ENCODE measurements around the gene MAD2L1. TPM values are rescaled to one million over a fixed set of nuclear protein-coding genes. Genes with fewer than 3 reads are reported as not detected.

Gene MAD2L1
- total and polyA plus RNA-seq, 2 experiments from 2014 or later, result 80.2 to 139 TPM

DNA sequence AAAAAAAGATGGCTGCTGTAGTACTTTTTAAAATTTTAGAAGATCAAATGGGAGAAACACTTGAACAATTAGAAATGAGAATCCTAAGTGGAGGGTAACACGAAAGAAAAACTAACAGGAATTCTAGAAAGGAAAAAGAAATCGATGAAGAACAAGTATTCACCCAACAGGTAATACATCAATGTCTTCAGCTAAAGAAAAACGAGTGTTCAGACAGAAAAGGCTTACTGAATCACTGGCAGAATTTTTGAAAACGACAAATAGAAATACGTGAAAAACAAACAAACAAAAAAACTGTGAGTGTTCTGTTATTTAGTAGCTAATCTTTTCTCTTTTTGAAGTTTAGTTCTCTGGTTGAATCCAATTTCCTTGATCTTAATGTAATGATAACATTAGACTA lies 1.8 kb downstream of the MAD2L1 start:
- H3F3A ChIP-seq (replicated peaks; ENCODE audit: low read depth), result no peaks in the 10 kb centered on the region
- no peaks in the 10 kb centered on the region for H3K9me2 ChIP-seq (ENCODE audit: insufficient read depth)
- DNase-seq (ENCODE audit: low spot score), result no peak
- H3K27ac ChIP-seq (ENCODE audit: low read depth), result no peak overlapping the region
- no peaks in the 10 kb centered on the region; the same call in 2 of the 3 replicates for H3K9me3 Mint-ChIP-seq
- H3K4me1 Mint-ChIP-seq, result peaks cover 46% of the 10 kb centered on the region
- peaks cover 26% of the 10 kb centered on the region for H3K36me3 ChIP-seq (ENCODE audit: insufficient read depth)
- H3K4me2 ChIP-seq, result peak overlapping the region; percentile 91
- peaks cover 24% of the 10 kb centered on the region for H3K4me1 ChIP-seq (ENCODE audit: insufficient read depth)
- peak overlapping the region; percentile 93 for H3K4me3 ChIP-seq
- H2AFZ ChIP-seq, result no peak overlapping the region
- H4K20me1 ChIP-seq (replicated peaks; ENCODE audit: insufficient read depth), result peaks cover 30% of the 10 kb centered on the region
- H3K4me3 Mint-ChIP-seq, result peak overlapping the region; percentile 65
- H3K27me3 ChIP-seq (ENCODE audit: insufficient read depth), result no peaks in the 10 kb centered on the region
- no peak for ATAC-seq
- peaks cover 59% of the 10 kb centered on the region for H3K79me2 ChIP-seq (replicated peaks; ENCODE audit: insufficient read depth)
- no peaks in the 10 kb centered on the region for H3K27me3 Mint-ChIP-seq (ENCODE audit: insufficient read depth, low read depth, poor library complexity)
- TF ChIP-seq EZH2phosphoT487 (IDR thresholded peaks at IDR 0.05; ENCODE audit: unreplicated experiment) (no peak), JUNB (IDR thresholded peaks at IDR 0.05; ENCODE audit: unreplicated experiment) (no peak), ZNF114 (CRISPR knock-in tag; IDR thresholded peaks at IDR 0.05) (no peak), STAT1 (IDR thresholded peaks at IDR 0.05; ENCODE audit: unreplicated experiment) (no peak), NANOG (IDR thresholded peaks at IDR 0.05; ENCODE audit: borderline replicate concordance) (no peak), ZNF331 (CRISPR knock-in tag; IDR thresholded peaks at IDR 0.05; ENCODE audit: low read depth) (no peak), EZH2 (IDR thresholded peaks at IDR 0.05; ENCODE audit: low read depth, unreplicated experiment) (no peak), CREB1 (CRISPR knock-in tag; IDR thresholded peaks at IDR 0.05; ENCODE audit: low read depth) (no peak), POLR2AphosphoS5 (IDR thresholded peaks at IDR 0.05; ENCODE audit: low read depth) (no peak)
- TF ChIP-seq, protein P1, sequence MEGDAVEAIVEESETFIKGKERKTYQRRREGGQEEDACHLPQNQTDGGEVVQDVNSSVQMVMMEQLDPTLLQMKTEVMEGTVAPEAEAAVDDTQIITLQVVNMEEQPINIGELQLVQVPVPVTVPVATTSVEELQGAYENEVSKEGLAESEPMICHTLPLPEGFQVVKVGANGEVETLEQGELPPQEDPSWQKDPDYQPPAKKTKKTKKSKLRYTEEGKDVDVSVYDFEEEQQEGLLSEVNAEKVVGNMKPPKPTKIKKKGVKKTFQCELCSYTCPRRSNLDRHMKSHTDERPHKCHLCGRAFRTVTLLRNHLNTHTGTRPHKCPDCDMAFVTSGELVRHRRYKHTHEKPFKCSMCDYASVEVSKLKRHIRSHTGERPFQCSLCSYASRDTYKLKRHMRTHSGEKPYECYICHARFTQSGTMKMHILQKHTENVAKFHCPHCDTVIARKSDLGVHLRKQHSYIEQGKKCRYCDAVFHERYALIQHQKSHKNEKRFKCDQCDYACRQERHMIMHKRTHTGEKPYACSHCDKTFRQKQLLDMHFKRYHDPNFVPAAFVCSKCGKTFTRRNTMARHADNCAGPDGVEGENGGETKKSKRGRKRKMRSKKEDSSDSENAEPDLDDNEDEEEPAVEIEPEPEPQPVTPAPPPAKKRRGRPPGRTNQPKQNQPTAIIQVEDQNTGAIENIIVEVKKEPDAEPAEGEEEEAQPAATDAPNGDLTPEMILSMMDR (conservative IDR thresholded peaks at IDR 0.05; ENCODE audit: low read depth in 2 of 2), result no peak
- TF ChIP-seq, protein P2, sequence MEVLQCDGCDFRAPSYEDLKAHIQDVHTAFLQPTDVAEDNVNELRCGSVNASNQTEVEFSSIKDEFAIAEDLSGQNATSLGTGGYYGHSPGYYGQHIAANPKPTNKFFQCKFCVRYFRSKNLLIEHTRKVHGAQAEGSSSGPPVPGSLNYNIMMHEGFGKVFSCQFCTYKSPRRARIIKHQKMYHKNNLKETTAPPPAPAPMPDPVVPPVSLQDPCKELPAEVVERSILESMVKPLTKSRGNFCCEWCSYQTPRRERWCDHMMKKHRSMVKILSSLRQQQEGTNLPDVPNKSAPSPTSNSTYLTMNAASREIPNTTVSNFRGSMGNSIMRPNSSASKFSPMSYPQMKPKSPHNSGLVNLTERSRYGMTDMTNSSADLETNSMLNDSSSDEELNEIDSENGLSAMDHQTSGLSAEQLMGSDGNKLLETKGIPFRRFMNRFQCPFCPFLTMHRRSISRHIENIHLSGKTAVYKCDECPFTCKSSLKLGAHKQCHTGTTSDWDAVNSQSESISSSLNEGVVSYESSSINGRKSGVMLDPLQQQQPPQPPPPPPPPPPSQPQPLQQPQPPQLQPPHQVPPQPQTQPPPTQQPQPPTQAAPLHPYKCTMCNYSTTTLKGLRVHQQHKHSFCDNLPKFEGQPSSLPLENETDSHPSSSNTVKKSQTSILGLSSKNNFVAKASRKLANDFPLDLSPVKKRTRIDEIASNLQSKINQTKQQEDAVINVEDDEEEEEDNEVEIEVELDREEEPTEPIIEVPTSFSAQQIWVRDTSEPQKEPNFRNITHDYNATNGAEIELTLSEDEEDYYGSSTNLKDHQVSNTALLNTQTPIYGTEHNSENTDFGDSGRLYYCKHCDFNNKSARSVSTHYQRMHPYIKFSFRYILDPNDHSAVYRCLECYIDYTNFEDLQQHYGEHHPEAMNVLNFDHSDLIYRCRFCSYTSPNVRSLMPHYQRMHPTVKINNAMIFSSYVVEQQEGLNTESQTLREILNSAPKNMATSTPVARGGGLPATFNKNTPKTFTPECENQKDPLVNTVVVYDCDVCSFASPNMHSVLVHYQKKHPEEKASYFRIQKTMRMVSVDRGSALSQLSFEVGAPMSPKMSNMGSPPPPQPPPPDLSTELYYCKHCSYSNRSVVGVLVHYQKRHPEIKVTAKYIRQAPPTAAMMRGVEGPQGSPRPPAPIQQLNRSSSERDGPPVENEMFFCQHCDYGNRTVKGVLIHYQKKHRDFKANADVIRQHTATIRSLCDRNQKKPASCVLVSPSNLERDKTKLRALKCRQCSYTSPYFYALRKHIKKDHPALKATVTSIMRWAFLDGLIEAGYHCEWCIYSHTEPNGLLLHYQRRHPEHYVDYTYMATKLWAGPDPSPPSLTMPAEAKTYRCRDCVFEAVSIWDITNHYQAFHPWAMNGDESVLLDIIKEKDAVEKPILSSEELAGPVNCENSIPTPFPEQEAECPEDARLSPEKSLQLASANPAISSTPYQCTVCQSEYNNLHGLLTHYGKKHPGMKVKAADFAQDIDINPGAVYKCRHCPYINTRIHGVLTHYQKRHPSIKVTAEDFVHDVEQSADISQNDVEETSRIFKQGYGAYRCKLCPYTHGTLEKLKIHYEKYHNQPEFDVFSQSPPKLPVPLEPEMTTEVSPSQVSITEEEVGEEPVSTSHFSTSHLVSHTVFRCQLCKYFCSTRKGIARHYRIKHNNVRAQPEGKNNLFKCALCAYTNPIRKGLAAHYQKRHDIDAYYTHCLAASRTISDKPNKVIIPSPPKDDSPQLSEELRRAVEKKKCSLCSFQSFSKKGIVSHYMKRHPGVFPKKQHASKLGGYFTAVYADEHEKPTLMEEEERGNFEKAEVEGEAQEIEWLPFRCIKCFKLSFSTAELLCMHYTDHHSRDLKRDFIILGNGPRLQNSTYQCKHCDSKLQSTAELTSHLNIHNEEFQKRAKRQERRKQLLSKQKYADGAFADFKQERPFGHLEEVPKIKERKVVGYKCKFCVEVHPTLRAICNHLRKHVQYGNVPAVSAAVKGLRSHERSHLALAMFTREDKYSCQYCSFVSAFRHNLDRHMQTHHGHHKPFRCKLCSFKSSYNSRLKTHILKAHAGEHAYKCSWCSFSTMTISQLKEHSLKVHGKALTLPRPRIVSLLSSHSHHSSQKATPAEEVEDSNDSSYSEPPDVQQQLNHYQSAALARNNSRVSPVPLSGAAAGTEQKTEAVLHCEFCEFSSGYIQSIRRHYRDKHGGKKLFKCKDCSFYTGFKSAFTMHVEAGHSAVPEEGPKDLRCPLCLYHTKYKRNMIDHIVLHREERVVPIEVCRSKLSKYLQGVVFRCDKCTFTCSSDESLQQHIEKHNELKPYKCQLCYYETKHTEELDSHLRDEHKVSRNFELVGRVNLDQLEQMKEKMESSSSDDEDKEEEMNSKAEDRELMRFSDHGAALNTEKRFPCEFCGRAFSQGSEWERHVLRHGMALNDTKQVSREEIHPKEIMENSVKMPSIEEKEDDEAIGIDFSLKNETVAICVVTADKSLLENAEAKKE (CRISPR knock-in tag; IDR thresholded peaks at IDR 0.05), result no peak
- TF ChIP-seq, protein P3, sequence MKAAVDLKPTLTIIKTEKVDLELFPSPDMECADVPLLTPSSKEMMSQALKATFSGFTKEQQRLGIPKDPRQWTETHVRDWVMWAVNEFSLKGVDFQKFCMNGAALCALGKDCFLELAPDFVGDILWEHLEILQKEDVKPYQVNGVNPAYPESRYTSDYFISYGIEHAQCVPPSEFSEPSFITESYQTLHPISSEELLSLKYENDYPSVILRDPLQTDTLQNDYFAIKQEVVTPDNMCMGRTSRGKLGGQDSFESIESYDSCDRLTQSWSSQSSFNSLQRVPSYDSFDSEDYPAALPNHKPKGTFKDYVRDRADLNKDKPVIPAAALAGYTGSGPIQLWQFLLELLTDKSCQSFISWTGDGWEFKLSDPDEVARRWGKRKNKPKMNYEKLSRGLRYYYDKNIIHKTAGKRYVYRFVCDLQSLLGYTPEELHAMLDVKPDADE (IDR thresholded peaks at IDR 0.05), result no peak
- TF ChIP-seq, protein P4, sequence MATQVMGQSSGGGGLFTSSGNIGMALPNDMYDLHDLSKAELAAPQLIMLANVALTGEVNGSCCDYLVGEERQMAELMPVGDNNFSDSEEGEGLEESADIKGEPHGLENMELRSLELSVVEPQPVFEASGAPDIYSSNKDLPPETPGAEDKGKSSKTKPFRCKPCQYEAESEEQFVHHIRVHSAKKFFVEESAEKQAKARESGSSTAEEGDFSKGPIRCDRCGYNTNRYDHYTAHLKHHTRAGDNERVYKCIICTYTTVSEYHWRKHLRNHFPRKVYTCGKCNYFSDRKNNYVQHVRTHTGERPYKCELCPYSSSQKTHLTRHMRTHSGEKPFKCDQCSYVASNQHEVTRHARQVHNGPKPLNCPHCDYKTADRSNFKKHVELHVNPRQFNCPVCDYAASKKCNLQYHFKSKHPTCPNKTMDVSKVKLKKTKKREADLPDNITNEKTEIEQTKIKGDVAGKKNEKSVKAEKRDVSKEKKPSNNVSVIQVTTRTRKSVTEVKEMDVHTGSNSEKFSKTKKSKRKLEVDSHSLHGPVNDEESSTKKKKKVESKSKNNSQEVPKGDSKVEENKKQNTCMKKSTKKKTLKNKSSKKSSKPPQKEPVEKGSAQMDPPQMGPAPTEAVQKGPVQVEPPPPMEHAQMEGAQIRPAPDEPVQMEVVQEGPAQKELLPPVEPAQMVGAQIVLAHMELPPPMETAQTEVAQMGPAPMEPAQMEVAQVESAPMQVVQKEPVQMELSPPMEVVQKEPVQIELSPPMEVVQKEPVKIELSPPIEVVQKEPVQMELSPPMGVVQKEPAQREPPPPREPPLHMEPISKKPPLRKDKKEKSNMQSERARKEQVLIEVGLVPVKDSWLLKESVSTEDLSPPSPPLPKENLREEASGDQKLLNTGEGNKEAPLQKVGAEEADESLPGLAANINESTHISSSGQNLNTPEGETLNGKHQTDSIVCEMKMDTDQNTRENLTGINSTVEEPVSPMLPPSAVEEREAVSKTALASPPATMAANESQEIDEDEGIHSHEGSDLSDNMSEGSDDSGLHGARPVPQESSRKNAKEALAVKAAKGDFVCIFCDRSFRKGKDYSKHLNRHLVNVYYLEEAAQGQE (IDR thresholded peaks at IDR 0.05; ENCODE audit: unreplicated experiment), result no peak
- H3K36me3 Mint-ChIP-seq (ENCODE audit: low read depth), result peaks cover 48% of the 10 kb centered on the region
- H3K27ac Mint-ChIP-seq, result no peak overlapping the region; the same call in 1 of the 2 replicates

Measured in GM23338 (cell line).